Measurements from ENCODE around the gene KIF1A.
"Not testable (repeated sequence)": the region's sequence is repeated elsewhere in the genome, so short reads cannot be mapped to it uniquely, and the experiment has no call there.

KIF1A gene

GRCh38 chr2:240846309-240846708 lies 26.3 kb upstream of the KIF1A start:
- DNase-seq: not testable (repeated sequence)

GRCh38 chr2:240840435-240841060 lies 20.5 kb upstream of the KIF1A start:
- peak; percentile 7 for DNase-seq

- DNase-seq: no peak
Observed at GRCh38 chr2:240839152-240840143, 19.4 kb upstream of the KIF1A start.

- DNase-seq: no peak
Observed at GRCh38 chr2:240837621-240838020, 17.6 kb upstream of the KIF1A start.

GRCh38 chr2:240836781-240837467 lies 16.9 kb upstream of the KIF1A start:
- DNase-seq: no peak

- DNase-seq: no peak
Observed at GRCh38 chr2:240835528-240835927, 15.5 kb upstream of the KIF1A start.

GRCh38 chr2:240834377-240834975 lies 14.5 kb upstream of the KIF1A start:
- DNase-seq: no peak

GRCh38 chr2:240833724-240834285 lies 13.8 kb upstream of the KIF1A start:
- DNase-seq: no peak

- DNase-seq: no peak
Observed at GRCh38 chr2:240832921-240833494, 13.0 kb upstream of the KIF1A start.

- peak; percentile 56 for DNase-seq
Observed at GRCh38 chr2:240832205-240832727, 12.2 kb upstream of the KIF1A start.

GRCh38 chr2:240831594-240832204 lies 11.7 kb upstream of the KIF1A start:
- DNase-seq: no peak

GRCh38 chr2:240825476-240825875 lies 5.5 kb upstream of the KIF1A start:
- no peak for DNase-seq

GRCh38 chr2:240823449-240824336 lies 3.7 kb upstream of the KIF1A start:
- DNase-seq: peak; percentile 54

GRCh38 chr2:240822280-240822847 lies 2.3 kb upstream of the KIF1A start:
- peak; percentile 89 for DNase-seq

- no peak for DNase-seq
Observed at GRCh38 chr2:240821429-240821778, 1.4 kb upstream of the KIF1A start.

- no peak for DNase-seq
Observed at GRCh38 chr2:240820607-240821428, 799 bp upstream of the KIF1A start.

GRCh38 chr2:240819126-240819857 lies 727 bp downstream of the KIF1A start:
- no peak for DNase-seq

GRCh38 chr2:240818293-240819125 lies 1.5 kb downstream of the KIF1A start:
- DNase-seq: no peak

All from NCI-H1436 treated with DMSO at 0.1 percent for 48 hours (cell line).